Kidney epithelial cell (primary cell): ENCODE measurements around the gene WDR20. TPM values are rescaled to one million over a fixed set of nuclear protein-coding genes. Genes with fewer than 3 reads are reported as not detected.

ENCODE experiments used
- DNase-seq: peaks from one replicate; pipeline ENCODE4 v3.0.0-alpha.2; 2010; ENCODE audit warnings: low read depth
- H3K27me3 ChIP-seq: 2 replicates; pipeline ENCODE4 v1.6.0; 2011; ENCODE audit warnings: low read length; ENCODE audit not compliant: control insufficient read depth, insufficient read depth
- H3K36me3 ChIP-seq: 2 replicates; pipeline ENCODE4 v1.5.1; 2011; ENCODE audit warnings: low read length; ENCODE audit not compliant: control insufficient read depth, insufficient read depth
- H3K4me3 ChIP-seq: 2 replicates; pipeline ENCODE4 v1.5.1; 2011; ENCODE audit warnings: low read depth, mild to moderate bottlenecking, control low read depth, low read length
- CTCF ChIP-seq: IDR thresholded peaks from 2 replicates; pipeline ENCODE4 v1.5.1; 2011; ENCODE audit warnings: mild to moderate bottlenecking, moderate library complexity, low read length, control low read depth, inconsistent platforms; ENCODE audit not compliant: insufficient read depth, poor library complexity, severe bottlenecking
- total RNA-seq: library from RNA; depleted of rRNA; stranded (reverse); fragments of >200 nt; gene quantifications from 2 replicates; pipeline ENCODE4 v1.2.3, GENCODE V29; 2015

Gene WDR20
- total RNA-seq, 1 donor from 2014 or later = 14.0 TPM

GRCh38 chr14:102205560-102205959 lies 65.9 kb downstream of the WDR20 start:
- no peaks in the 10 kb centered on the region for H3K36me3 ChIP-seq
- no peak overlapping the region for H3K4me3 ChIP-seq
- DNase-seq = no peak
- no peaks in the 10 kb centered on the region for H3K27me3 ChIP-seq
- TF ChIP-seq CTCF = no peak

- no peak for DNase-seq
- H3K4me3 ChIP-seq = no peak overlapping the region
- H3K36me3 ChIP-seq = no peaks in the 10 kb centered on the region
- no peaks in the 10 kb centered on the region for H3K27me3 ChIP-seq
- TF ChIP-seq CTCF = no peak
Measured at GRCh38 chr14:102206918-102207317, 67.2 kb downstream of the WDR20 start.

GRCh38 chr14:102207831-102208365 lies 68.2 kb downstream of the WDR20 start:
- TF ChIP-seq CTCF = no peak
- Histone ChIP-seq H3K4me3 (no peak overlapping the region), H3K27me3 (no peaks in the 10 kb centered on the region), H3K36me3 (no peaks in the 10 kb centered on the region)
- no peak for DNase-seq

GRCh38 chr14:102208741-102209140 lies 69.0 kb downstream of the WDR20 start:
- Histone ChIP-seq H3K27me3 (no peaks in the 10 kb centered on the region), H3K36me3 (no peaks in the 10 kb centered on the region), H3K4me3 (no peak overlapping the region)
- DNase-seq = no peak
- no peak for TF ChIP-seq CTCF

GRCh38 chr14:102209224-102209966 lies 69.7 kb downstream of the WDR20 start:
- DNase-seq = peak; percentile 21

More at GRCh38 chr14:102209224-102209966, 69.7 kb downstream of the WDR20 start:
- no peak overlapping the region for H3K4me3 ChIP-seq
- peak; percentile 67 for TF ChIP-seq CTCF
- no peaks in the 10 kb centered on the region for H3K27me3 ChIP-seq
- H3K36me3 ChIP-seq = no peaks in the 10 kb centered on the region
